ENCODE data around the gene CFAP43.

DNA sequence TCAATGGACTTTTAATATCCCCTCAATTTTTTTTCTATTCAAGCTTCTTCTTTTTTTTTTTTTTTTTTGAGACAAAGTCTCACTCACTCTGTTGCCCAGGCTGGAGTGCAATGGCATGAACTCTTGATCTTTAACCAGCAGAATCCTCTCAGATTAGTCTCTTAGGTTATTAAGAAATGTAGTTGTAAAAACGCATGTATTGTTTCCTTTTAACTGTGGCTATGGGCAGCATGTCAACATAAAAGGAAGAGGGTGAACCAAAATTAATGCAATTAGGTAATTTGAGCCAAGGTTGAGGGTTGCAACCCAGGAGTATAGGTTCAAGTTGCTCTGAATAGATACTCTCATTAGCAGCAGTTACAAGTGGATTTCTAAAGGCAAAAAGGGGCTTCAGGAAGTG lies 18.2 kb upstream of the CFAP43 start:
- TF ChIP-seq, protein P1, sequence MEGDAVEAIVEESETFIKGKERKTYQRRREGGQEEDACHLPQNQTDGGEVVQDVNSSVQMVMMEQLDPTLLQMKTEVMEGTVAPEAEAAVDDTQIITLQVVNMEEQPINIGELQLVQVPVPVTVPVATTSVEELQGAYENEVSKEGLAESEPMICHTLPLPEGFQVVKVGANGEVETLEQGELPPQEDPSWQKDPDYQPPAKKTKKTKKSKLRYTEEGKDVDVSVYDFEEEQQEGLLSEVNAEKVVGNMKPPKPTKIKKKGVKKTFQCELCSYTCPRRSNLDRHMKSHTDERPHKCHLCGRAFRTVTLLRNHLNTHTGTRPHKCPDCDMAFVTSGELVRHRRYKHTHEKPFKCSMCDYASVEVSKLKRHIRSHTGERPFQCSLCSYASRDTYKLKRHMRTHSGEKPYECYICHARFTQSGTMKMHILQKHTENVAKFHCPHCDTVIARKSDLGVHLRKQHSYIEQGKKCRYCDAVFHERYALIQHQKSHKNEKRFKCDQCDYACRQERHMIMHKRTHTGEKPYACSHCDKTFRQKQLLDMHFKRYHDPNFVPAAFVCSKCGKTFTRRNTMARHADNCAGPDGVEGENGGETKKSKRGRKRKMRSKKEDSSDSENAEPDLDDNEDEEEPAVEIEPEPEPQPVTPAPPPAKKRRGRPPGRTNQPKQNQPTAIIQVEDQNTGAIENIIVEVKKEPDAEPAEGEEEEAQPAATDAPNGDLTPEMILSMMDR (IDR thresholded peaks at IDR 0.05; ENCODE audit: low read depth, low read length, missing input control): no peak
- TF ChIP-seq, protein P2, sequence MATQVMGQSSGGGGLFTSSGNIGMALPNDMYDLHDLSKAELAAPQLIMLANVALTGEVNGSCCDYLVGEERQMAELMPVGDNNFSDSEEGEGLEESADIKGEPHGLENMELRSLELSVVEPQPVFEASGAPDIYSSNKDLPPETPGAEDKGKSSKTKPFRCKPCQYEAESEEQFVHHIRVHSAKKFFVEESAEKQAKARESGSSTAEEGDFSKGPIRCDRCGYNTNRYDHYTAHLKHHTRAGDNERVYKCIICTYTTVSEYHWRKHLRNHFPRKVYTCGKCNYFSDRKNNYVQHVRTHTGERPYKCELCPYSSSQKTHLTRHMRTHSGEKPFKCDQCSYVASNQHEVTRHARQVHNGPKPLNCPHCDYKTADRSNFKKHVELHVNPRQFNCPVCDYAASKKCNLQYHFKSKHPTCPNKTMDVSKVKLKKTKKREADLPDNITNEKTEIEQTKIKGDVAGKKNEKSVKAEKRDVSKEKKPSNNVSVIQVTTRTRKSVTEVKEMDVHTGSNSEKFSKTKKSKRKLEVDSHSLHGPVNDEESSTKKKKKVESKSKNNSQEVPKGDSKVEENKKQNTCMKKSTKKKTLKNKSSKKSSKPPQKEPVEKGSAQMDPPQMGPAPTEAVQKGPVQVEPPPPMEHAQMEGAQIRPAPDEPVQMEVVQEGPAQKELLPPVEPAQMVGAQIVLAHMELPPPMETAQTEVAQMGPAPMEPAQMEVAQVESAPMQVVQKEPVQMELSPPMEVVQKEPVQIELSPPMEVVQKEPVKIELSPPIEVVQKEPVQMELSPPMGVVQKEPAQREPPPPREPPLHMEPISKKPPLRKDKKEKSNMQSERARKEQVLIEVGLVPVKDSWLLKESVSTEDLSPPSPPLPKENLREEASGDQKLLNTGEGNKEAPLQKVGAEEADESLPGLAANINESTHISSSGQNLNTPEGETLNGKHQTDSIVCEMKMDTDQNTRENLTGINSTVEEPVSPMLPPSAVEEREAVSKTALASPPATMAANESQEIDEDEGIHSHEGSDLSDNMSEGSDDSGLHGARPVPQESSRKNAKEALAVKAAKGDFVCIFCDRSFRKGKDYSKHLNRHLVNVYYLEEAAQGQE (IDR thresholded peaks at IDR 0.05): no peak
- TF ChIP-seq, protein P3, sequence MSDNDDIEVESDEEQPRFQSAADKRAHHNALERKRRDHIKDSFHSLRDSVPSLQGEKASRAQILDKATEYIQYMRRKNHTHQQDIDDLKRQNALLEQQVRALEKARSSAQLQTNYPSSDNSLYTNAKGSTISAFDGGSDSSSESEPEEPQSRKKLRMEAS (IDR thresholded peaks at IDR 0.05): no peak
- no peak for TF ChIP-seq SP1 (IDR thresholded peaks at IDR 0.05)
- TF ChIP-seq, protein P4, sequence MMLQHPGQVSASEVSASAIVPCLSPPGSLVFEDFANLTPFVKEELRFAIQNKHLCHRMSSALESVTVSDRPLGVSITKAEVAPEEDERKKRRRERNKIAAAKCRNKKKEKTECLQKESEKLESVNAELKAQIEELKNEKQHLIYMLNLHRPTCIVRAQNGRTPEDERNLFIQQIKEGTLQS (IDR thresholded peaks at IDR 0.05): no peak
- TF ChIP-seq HNF4G (IDR thresholded peaks at IDR 0.05): no peak
- TF ChIP-seq FOXA1 (IDR thresholded peaks at IDR 0.05): no peak
- no peak for TF ChIP-seq GABPA (IDR thresholded peaks at IDR 0.05 in 1 of 2, conservative IDR thresholded peaks at IDR 0.05 in 1 of 2)
- TF ChIP-seq, protein P5, sequence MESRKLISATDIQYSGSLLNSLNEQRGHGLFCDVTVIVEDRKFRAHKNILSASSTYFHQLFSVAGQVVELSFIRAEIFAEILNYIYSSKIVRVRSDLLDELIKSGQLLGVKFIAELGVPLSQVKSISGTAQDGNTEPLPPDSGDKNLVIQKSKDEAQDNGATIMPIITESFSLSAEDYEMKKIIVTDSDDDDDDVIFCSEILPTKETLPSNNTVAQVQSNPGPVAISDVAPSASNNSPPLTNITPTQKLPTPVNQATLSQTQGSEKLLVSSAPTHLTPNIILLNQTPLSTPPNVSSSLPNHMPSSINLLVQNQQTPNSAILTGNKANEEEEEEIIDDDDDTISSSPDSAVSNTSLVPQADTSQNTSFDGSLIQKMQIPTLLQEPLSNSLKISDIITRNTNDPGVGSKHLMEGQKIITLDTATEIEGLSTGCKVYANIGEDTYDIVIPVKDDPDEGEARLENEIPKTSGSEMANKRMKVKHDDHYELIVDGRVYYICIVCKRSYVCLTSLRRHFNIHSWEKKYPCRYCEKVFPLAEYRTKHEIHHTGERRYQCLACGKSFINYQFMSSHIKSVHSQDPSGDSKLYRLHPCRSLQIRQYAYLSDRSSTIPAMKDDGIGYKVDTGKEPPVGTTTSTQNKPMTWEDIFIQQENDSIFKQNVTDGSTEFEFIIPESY (IDR thresholded peaks at IDR 0.05): no peak
- no peak for TF ChIP-seq NR2F2 (IDR thresholded peaks at IDR 0.05)
- no peak for TF ChIP-seq JUND (IDR thresholded peaks at IDR 0.05)

Measured in liver (tissue), 3 donors.